Measurements from ENCODE around the gene GINS3. TPM values are rescaled to one million over a fixed set of nuclear protein-coding genes. Genes with fewer than 3 reads are reported as not detected.
A peak's percentile ranks its signal among the peaks of the same experiment; 100 is the strongest.
"Not testable (repeated sequence)": the region's sequence is repeated elsewhere in the genome, so short reads cannot be mapped to it uniquely, and the experiment has no call there.

The GINS3 gene
- total RNA-seq, 1 experiment from 2014 or later: 11.3 TPM

GRCh38 chr16:58409316-58409973 is 17.2 kb downstream of the GINS3 start:
- Histone ChIP-seq H4K20me1 (ENCODE audit: insufficient read depth) (no peaks in the 10 kb centered on the region), H3K36me3 (ENCODE audit: low read depth) (no peaks in the 10 kb centered on the region; the same call in 1 of the 2 replicates), H3K27me3 (ENCODE audit: insufficient read depth, low read depth) (no peaks in the 10 kb centered on the region), H3K9me3 (ENCODE audit: insufficient read depth, low read depth) (no peaks in the 10 kb centered on the region), H3F3A (ENCODE audit: insufficient read depth, low read depth) (peaks cover 42% of the 10 kb centered on the region), H3K4me1 (replicated peaks; ENCODE audit: insufficient read depth) (peaks cover 51% of the 10 kb centered on the region), H2AFZ (peak overlapping the region; percentile 75), H3K27ac (peak overlapping the region; percentile 98), H3K9me2 (ENCODE audit: insufficient read depth) (no peaks in the 10 kb centered on the region), H3K4me3 (no peak overlapping the region; the same call in 1 of the 2 replicates), H3K4me2 (peak overlapping the region; percentile 68), H3K79me2 (ENCODE audit: low read depth) (no peaks in the 10 kb centered on the region)
- ChIA-PET CTCF (interaction anchor here (1.4 kb wide), 1 partner anchor 73 kb away, joined by 3 read pairs; no protein-coding TSS in a partner anchor), POLR2A (ENCODE audit: unreplicated experiment) (interaction anchor here (0.6 to 0.7 kb wide), 4 partner anchors 10 to 280 kb away, joined by 3 to 13 read pairs (median 3); no protein-coding TSS in a partner anchor)
- TF ChIP-seq EZH2 (IDR thresholded peaks at IDR 0.05; ENCODE audit: low read depth): no peak
- TF ChIP-seq, protein P1, sequence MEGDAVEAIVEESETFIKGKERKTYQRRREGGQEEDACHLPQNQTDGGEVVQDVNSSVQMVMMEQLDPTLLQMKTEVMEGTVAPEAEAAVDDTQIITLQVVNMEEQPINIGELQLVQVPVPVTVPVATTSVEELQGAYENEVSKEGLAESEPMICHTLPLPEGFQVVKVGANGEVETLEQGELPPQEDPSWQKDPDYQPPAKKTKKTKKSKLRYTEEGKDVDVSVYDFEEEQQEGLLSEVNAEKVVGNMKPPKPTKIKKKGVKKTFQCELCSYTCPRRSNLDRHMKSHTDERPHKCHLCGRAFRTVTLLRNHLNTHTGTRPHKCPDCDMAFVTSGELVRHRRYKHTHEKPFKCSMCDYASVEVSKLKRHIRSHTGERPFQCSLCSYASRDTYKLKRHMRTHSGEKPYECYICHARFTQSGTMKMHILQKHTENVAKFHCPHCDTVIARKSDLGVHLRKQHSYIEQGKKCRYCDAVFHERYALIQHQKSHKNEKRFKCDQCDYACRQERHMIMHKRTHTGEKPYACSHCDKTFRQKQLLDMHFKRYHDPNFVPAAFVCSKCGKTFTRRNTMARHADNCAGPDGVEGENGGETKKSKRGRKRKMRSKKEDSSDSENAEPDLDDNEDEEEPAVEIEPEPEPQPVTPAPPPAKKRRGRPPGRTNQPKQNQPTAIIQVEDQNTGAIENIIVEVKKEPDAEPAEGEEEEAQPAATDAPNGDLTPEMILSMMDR (conservative IDR thresholded peaks at IDR 0.05): no peak
- DNase-seq: peak; percentile 83 to 94
- BruUV-seq (replicated peaks): TSS peak; percentile 19
- intact Hi-C loops (cut with micrococcal nuclease; ENCODE audit: unreplicated experiment): no loop called here

DNA sequence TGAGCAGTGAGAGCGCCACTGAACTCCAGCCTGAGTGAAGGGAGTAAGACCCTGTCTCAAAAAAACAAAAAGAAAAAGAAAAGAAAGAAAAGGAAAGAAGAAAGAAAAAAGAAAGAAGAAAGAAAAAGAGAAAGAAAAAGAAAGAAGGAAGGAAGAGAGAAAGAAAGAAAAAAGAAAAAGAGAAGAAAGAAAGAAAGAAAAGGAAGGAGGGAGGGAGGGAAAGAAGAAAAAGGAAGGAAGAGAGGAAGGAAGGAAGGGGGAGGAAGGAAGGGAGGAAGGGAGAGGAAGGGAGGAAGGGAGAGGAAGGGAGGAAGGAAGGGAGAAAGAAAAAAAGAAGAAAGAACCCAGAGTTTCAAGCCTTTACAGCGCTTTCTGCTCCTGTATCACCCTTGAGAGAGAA is 19.1 kb downstream of the GINS3 start:
- no TSS peak for BruUV-seq (replicated peaks)
- Histone ChIP-seq H3K36me3 (ENCODE audit: low read depth) (no peaks in the 10 kb centered on the region), H4K20me1 (ENCODE audit: insufficient read depth) (no peaks in the 10 kb centered on the region), H3F3A (ENCODE audit: insufficient read depth, low read depth) (peaks cover 42% of the 10 kb centered on the region), H3K4me1 (replicated peaks; ENCODE audit: insufficient read depth) (peaks cover 51% of the 10 kb centered on the region), H3K79me2 (ENCODE audit: low read depth) (no peaks in the 10 kb centered on the region), H2AFZ (no peak overlapping the region), H3K4me3 (no peak overlapping the region), H3K27ac (peak overlapping the region; percentile 78), H3K4me2 (peak overlapping the region; percentile 35; the same call in 1 of the 2 replicates), H3K9me3 (ENCODE audit: insufficient read depth, low read depth) (no peaks in the 10 kb centered on the region), H3K9me2 (ENCODE audit: insufficient read depth) (no peaks in the 10 kb centered on the region), H3K27me3 (ENCODE audit: insufficient read depth, low read depth) (no peaks in the 10 kb centered on the region)
- POLR2A ChIA-PET (ENCODE audit: unreplicated experiment): no interaction called here
- DNase-seq: no peak
- intact Hi-C loops (cut with micrococcal nuclease; ENCODE audit: unreplicated experiment): loop anchor here (1.0 kb wide), 1 partner anchor 19 kb away; the partner anchor contains the start of gene GINS3
- TF ChIP-seq EZH2 (IDR thresholded peaks at IDR 0.05; ENCODE audit: low read depth): no peak
- TF ChIP-seq, protein P1 (conservative IDR thresholded peaks at IDR 0.05): no peak
- CTCF ChIA-PET: interaction anchor here (0.7 kb wide), 1 partner anchor 314 kb away, joined by 3 read pairs; no protein-coding TSS in a partner anchor

DNA sequence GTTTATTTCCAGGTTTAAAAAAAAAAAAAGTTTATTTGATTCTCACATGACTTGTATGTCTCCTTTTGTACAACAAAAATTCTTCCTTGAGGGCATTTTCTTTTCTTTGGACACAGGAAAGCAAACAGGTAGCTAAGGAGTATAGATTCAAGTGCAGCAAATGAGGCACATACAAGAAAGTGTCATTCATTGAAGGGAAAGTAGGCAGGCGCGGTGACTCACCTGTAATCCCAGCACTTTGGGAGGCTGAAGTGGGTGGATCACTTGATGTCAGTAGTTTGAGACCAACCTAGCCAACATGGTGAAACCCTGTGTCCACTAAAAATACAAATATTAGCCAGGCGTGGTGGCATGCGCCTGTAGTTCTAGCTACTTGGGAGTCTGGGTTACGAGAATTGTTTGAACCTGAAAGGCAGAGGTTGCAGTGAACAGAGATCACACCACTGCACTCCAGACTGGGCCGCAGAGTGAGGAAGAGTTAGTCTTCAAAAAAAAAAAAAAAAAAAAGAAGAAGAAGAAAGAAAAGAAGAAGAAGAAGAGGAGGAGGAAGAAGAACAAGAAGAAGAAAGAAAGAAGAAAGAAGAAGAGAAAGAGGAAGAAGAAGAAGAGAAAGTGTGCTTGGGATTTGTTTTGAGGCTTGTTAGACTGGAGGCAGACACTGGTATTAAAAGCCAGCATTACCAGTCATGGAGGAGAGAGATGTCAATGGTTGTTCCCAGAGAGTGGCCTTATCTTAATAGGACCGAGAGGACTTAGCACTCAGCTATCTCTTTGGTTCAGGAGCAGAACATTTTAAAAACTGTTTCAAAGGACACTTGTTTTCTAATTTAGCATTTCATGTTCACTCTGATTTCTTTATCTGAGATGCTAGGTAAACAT is 19.7 kb downstream of the GINS3 start:
- Histone ChIP-seq H3K4me2 (peak overlapping the region; percentile 35), H3K79me2 (ENCODE audit: low read depth) (no peaks in the 10 kb centered on the region), H3F3A (ENCODE audit: insufficient read depth, low read depth) (peaks cover 42% of the 10 kb centered on the region), H3K36me3 (ENCODE audit: low read depth) (no peaks in the 10 kb centered on the region), H3K27me3 (ENCODE audit: insufficient read depth, low read depth) (no peaks in the 10 kb centered on the region), H3K27ac (peak overlapping the region; percentile 78), H3K9me3 (ENCODE audit: insufficient read depth, low read depth) (no peaks in the 10 kb centered on the region), H2AFZ (no peak overlapping the region), H4K20me1 (ENCODE audit: insufficient read depth) (no peaks in the 10 kb centered on the region), H3K9me2 (ENCODE audit: insufficient read depth) (no peaks in the 10 kb centered on the region), H3K4me1 (replicated peaks; ENCODE audit: insufficient read depth) (peaks cover 51% of the 10 kb centered on the region), H3K4me3 (no peak overlapping the region)
- CTCF ChIA-PET: interaction anchor here (0.5 to 0.7 kb wide), 2 partner anchors 315 to 994 kb away, joined by 3 to 6 read pairs; no protein-coding TSS in a partner anchor
- POLR2A ChIA-PET (ENCODE audit: unreplicated experiment): no interaction called here
- peak; percentile 66 to 92 for DNase-seq
- no TSS peak for BruUV-seq (replicated peaks)
- intact Hi-C loops (cut with micrococcal nuclease; ENCODE audit: unreplicated experiment): loop anchor here (1.0 kb wide), 1 partner anchor 20 kb away; the partner anchor contains the start of gene GINS3
- TF ChIP-seq, protein P1 (conservative IDR thresholded peaks at IDR 0.05): no peak
- no peak for TF ChIP-seq EZH2 (IDR thresholded peaks at IDR 0.05; ENCODE audit: low read depth)

DNA sequence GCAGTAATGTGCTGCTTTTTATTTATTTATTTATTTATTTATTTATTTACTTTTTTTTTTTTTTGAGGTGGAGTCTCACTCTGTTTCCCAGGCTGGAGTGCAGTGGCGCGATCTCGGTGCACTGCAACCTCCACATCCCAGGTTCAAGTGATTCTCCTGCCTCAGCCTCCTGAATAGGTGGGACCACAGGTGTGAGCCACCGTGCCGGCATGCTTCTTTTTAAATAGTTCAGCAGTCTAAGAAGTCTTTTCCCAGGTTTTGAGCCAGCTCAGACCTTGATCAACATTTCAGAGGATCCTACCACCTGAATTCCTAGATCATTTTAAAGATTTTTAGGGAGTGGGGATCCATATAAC is 20.3 kb downstream of the GINS3 start:
- H3K4me3 ChIP-seq; H4K20me1 ChIP-seq (ENCODE audit: insufficient read depth); H3K4me2 ChIP-seq; BruUV-seq (replicated peaks); intact Hi-C loops (cut with micrococcal nuclease; ENCODE audit: unreplicated experiment); POLR2A ChIA-PET (ENCODE audit: unreplicated experiment); H2AFZ ChIP-seq; CTCF ChIA-PET; H3K9me3 ChIP-seq (ENCODE audit: insufficient read depth, low read depth); H3K27me3 ChIP-seq (ENCODE audit: insufficient read depth, low read depth); H3K79me2 ChIP-seq (ENCODE audit: low read depth); H3K36me3 ChIP-seq (ENCODE audit: low read depth); H3K9me2 ChIP-seq (ENCODE audit: insufficient read depth); DNase-seq: not testable (repeated sequence)
- Histone ChIP-seq H3K4me1 (replicated peaks; ENCODE audit: insufficient read depth) (peaks cover 51% of the 10 kb centered on the region), H3K27ac (peak overlapping the region; percentile 78; the same call in 1 of the 2 replicates), H3F3A (ENCODE audit: insufficient read depth, low read depth) (peaks cover 42% of the 10 kb centered on the region)

All from PC-9 (cell line).